GM12865 (cell line): ENCODE data around the gene PRCD.

Experiments used
- DNase-seq: peaks from one replicate; pipeline ENCODE4 v3.0.0; 2010; ENCODE audit warnings: low read depth
- H3K4me3 ChIP-seq: 2 replicates; pipeline ENCODE4 v1.5.1; 2011; ENCODE audit warnings: mild to moderate bottlenecking, low read depth, low read length, control low read depth
- CTCF ChIP-seq: IDR thresholded peaks from 2 replicates; pipeline ENCODE4 v1.5.1; 2011; ENCODE audit warnings: low read length, control low read depth, low read depth, inconsistent platforms; ENCODE audit not compliant: insufficient read depth; ENCODE audit errors: missing control alignments

The PRCD gene

GRCh38 chr17:76566988-76567431, 27.2 kb downstream of the PRCD start:
- TF ChIP-seq CTCF, result no peak
- DNase-seq, result no peak
- H3K4me3 ChIP-seq, result no peak overlapping the region

GRCh38 chr17:76567634-76568432, 28.0 kb downstream of the PRCD start:
- no peak for TF ChIP-seq CTCF
- no peak overlapping the region for H3K4me3 ChIP-seq
- DNase-seq, result no peak

GRCh38 chr17:76568811-76569221, 29.0 kb downstream of the PRCD start:
- no peak overlapping the region for H3K4me3 ChIP-seq
- TF ChIP-seq CTCF, result no peak
- no peak for DNase-seq

- no peak for DNase-seq
- H3K4me3 ChIP-seq, result no peak overlapping the region
These were observed 29.9 kb downstream of the PRCD start for GRCh38 chr17:76569607-76570279.

GRCh38 chr17:76570457-76570856, 30.6 kb downstream of the PRCD start:
- TF ChIP-seq CTCF, result no peak
- no peak for DNase-seq
- no peak overlapping the region for H3K4me3 ChIP-seq

More at GRCh38 chr17:76569607-76570279, 29.9 kb downstream of the PRCD start:
- no peak for TF ChIP-seq CTCF

GRCh38 chr17:76570877-76571471, 31.1 kb downstream of the PRCD start:
- no peak overlapping the region for H3K4me3 ChIP-seq
- no peak for TF ChIP-seq CTCF
- DNase-seq, result no peak
